Measurements from ENCODE around the gene CCL1.

The CCL1 gene

DNA sequence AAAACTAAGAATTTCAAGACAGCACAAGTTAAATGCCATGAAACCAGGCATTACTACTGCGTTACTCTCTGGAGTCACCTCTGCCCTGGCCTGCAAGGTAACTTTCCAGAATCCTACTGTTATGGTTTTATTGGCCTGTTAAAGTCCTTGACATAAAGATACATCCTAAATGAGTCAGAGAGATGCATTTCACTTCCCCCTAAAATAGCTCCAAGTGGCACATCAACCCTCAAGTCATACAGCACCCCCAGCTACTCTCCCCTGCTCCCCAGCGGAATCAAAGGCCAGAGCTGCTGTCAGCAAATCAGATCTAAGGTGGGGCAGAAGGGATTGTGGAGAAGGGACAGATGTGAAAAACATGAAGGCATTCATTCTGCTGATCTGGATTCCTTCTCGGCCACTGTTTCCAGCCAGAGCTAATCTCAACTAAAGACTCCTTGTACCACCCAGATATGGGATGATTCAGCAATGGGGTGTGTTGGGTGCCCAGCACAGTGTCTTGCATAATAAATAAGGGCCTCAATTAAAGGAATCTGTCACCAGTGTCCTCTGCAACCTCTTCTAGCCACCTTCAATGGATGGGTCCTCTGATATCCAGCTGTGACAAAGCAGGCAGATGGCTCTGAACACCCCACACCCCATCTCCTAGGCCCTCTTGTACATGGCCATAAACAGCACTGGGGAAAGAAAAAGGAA lies 8.5 kb upstream of the CCL1 start:
- H3F3A ChIP-seq (ENCODE audit: control insufficient read depth, insufficient read depth) = no peaks in the 10 kb centered on the region
- no peaks in the 10 kb centered on the region for H3K79me2 ChIP-seq (ENCODE audit: control insufficient read depth, low read length)
- H3K4me2 ChIP-seq (ENCODE audit: low read length) = no peak overlapping the region
- no peak overlapping the region for H3K27ac ChIP-seq (ENCODE audit: low read depth, low read length)
- no peaks in the 10 kb centered on the region for H3K9me2 ChIP-seq (replicated peaks; ENCODE audit: control insufficient read depth, low read length)
- no peaks in the 10 kb centered on the region for H4K20me1 ChIP-seq (ENCODE audit: control insufficient read depth, insufficient read depth, low read depth, low read length)
- H3K4me3 ChIP-seq (ENCODE audit: low read length) = no peak overlapping the region
- H3K4me1 ChIP-seq (ENCODE audit: control insufficient read depth, low read length) = no peaks in the 10 kb centered on the region
- no peaks in the 10 kb centered on the region for H3K36me3 ChIP-seq (ENCODE audit: control insufficient read depth, low read length)
- no peak for TF ChIP-seq CTCF (IDR thresholded peaks at IDR 0.05; ENCODE audit: low read depth, low read length, poor library complexity, severe bottlenecking)
- TF ChIP-seq EZH2phosphoT487 (IDR thresholded peaks at IDR 0.05; ENCODE audit: borderline replicate concordance, low read length) = no peak
- no peaks in the 10 kb centered on the region for H3K9me3 ChIP-seq (ENCODE audit: control insufficient read depth, insufficient read depth, low read length)
- H3K27me3 ChIP-seq (ENCODE audit: control insufficient read depth, low read length) = peaks cover 4% of the 10 kb centered on the region; the same call in 1 of the 2 replicates

DNA sequence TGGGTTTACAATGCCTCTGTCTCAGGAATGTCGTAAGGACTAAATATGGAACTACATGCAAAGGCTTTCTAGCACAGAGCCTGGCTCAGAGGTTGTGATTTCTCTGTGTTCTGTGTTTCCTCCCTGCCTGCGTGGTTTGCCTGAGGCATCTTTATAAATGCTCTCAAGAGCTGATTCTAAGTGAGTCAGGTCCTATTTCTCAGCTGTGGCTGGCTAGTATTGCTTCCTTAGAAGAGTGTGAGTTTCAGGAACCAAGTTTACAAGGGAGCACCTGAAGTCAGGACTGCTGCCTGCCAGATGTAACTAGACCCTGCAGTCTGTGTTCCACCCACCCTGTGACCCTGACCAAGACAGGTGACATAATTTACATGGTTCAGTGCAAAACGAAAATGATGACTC lies 8.0 kb upstream of the CCL1 start:
- no peak for TF ChIP-seq EZH2phosphoT487 (IDR thresholded peaks at IDR 0.05; ENCODE audit: borderline replicate concordance, low read length)
- no peak for TF ChIP-seq CTCF (IDR thresholded peaks at IDR 0.05; ENCODE audit: low read depth, low read length, poor library complexity, severe bottlenecking)
- H3K4me2 ChIP-seq (ENCODE audit: low read length) = no peak overlapping the region
- H3K9me3 ChIP-seq (ENCODE audit: control insufficient read depth, insufficient read depth, low read length) = no peaks in the 10 kb centered on the region
- H3K79me2 ChIP-seq (ENCODE audit: control insufficient read depth, low read length) = no peaks in the 10 kb centered on the region
- no peaks in the 10 kb centered on the region for H3K36me3 ChIP-seq (ENCODE audit: control insufficient read depth, low read length)
- no peak overlapping the region for H3K4me3 ChIP-seq (ENCODE audit: low read length)
- no peak overlapping the region for H3K27ac ChIP-seq (ENCODE audit: low read depth, low read length)
- H3F3A ChIP-seq (ENCODE audit: control insufficient read depth, insufficient read depth) = no peaks in the 10 kb centered on the region
- H3K4me1 ChIP-seq (ENCODE audit: control insufficient read depth, low read length) = no peaks in the 10 kb centered on the region
- peaks cover 4% of the 10 kb centered on the region; the same call in 1 of the 2 replicates for H3K27me3 ChIP-seq (ENCODE audit: control insufficient read depth, low read length)
- H4K20me1 ChIP-seq (ENCODE audit: control insufficient read depth, insufficient read depth, low read depth, low read length) = no peaks in the 10 kb centered on the region
- no peaks in the 10 kb centered on the region for H3K9me2 ChIP-seq (replicated peaks; ENCODE audit: control insufficient read depth, low read length)

- H3F3A ChIP-seq (ENCODE audit: control insufficient read depth, insufficient read depth) = no peaks in the 10 kb centered on the region
- H3K4me2 ChIP-seq (ENCODE audit: low read length) = no peak overlapping the region
- H4K20me1 ChIP-seq (ENCODE audit: control insufficient read depth, insufficient read depth, low read depth, low read length) = no peaks in the 10 kb centered on the region
- no peaks in the 10 kb centered on the region for H3K9me3 ChIP-seq (ENCODE audit: control insufficient read depth, insufficient read depth, low read length)
- no peaks in the 10 kb centered on the region for H3K79me2 ChIP-seq (ENCODE audit: control insufficient read depth, low read length)
- no peaks in the 10 kb centered on the region for H3K36me3 ChIP-seq (ENCODE audit: control insufficient read depth, low read length)
- TF ChIP-seq EZH2phosphoT487 (IDR thresholded peaks at IDR 0.05; ENCODE audit: borderline replicate concordance, low read length) (no peak), CTCF (IDR thresholded peaks at IDR 0.05; ENCODE audit: low read depth, low read length, poor library complexity, severe bottlenecking) (no peak)
- no peak overlapping the region for H3K27ac ChIP-seq (ENCODE audit: low read depth, low read length)
- no peaks in the 10 kb centered on the region for H3K4me1 ChIP-seq (ENCODE audit: control insufficient read depth, low read length)
- H3K4me3 ChIP-seq (ENCODE audit: low read length) = no peak overlapping the region
- peaks cover 4% of the 10 kb centered on the region; the same call in 1 of the 2 replicates for H3K27me3 ChIP-seq (ENCODE audit: control insufficient read depth, low read length)
- H3K9me2 ChIP-seq (replicated peaks; ENCODE audit: control insufficient read depth, low read length) = no peaks in the 10 kb centered on the region
These were observed 7.5 kb upstream of the CCL1 start for GRCh38 chr17:34370376-34370996.
